IPS-20b (cell line): ENCODE measurements around the gene EXD2.
"Not testable (repeated sequence)": the region's sequence is repeated elsewhere in the genome, so short reads cannot be mapped to it uniquely, and the experiment has no call there.

Experiments
- H3K27ac ChIP-seq: one replicate; pipeline ENCODE4 v1.5.1; 2013; ENCODE audit warnings: low read length
- H3K27me3 ChIP-seq: 2 replicates; pipeline ENCODE4 v1.6.1; 2013; ENCODE audit warnings: mild to moderate bottlenecking, low read length, inconsistent platforms; ENCODE audit not compliant: insufficient read depth
- H3K36me3 ChIP-seq: 2 replicates; pipeline ENCODE4 v1.6.1; 2013; ENCODE audit warnings: low read depth, mild to moderate bottlenecking, inconsistent platforms, low read length, moderate library complexity; ENCODE audit not compliant: insufficient read depth
- H3K4me1 ChIP-seq: 2 replicates; pipeline ENCODE4 v1.6.1; 2013; ENCODE audit warnings: mild to moderate bottlenecking, control low read depth, inconsistent platforms, low read length, moderate library complexity; ENCODE audit not compliant: insufficient read depth
- H3K4me3 ChIP-seq: 2 replicates; pipeline ENCODE4 v1.5.1; 2013; ENCODE audit warnings: mild to moderate bottlenecking, low read length, inconsistent platforms
- H3K9ac ChIP-seq: 2 replicates; pipeline ENCODE4 v1.6.1; 2013; ENCODE audit warnings: low read depth, mild to moderate bottlenecking, inconsistent platforms, low read length, moderate library complexity
- H3K9me3 ChIP-seq: 2 replicates; pipeline ENCODE4 v1.6.1; 2013; ENCODE audit warnings: mild to moderate bottlenecking, low read depth, low read length, inconsistent platforms; ENCODE audit not compliant: insufficient read depth

The EXD2 gene

GRCh38 chr14:69268223-69268622 lies 76.9 kb downstream of the EXD2 start:
- no peak overlapping the region for H3K9ac ChIP-seq
- H3K4me1 ChIP-seq, result no peaks in the 10 kb centered on the region
- H3K27ac ChIP-seq, result no peak overlapping the region
- no peak overlapping the region for H3K4me3 ChIP-seq
- H3K9me3 ChIP-seq, result no peaks in the 10 kb centered on the region
- H3K36me3 ChIP-seq, result no peaks in the 10 kb centered on the region
- peaks cover 8% of the 10 kb centered on the region; the same call in 1 of the 2 replicates for H3K27me3 ChIP-seq

- Histone ChIP-seq H3K9me3 (no peaks in the 10 kb centered on the region), H3K4me1 (no peaks in the 10 kb centered on the region), H3K27ac (no peak overlapping the region), H3K27me3 (peaks cover 3% of the 10 kb centered on the region; the same call in 1 of the 2 replicates), H3K9ac (no peak overlapping the region), H3K4me3 (no peak overlapping the region), H3K36me3 (no peaks in the 10 kb centered on the region)
These were observed 77.5 kb downstream of the EXD2 start for GRCh38 chr14:69268763-69269162.

- Histone ChIP-seq H3K27me3 (no peaks in the 10 kb centered on the region), H3K4me1 (no peaks in the 10 kb centered on the region), H3K9me3 (no peaks in the 10 kb centered on the region), H3K36me3 (no peaks in the 10 kb centered on the region), H3K4me3 (no peak overlapping the region), H3K27ac (no peak overlapping the region), H3K9ac (no peak overlapping the region)
These were observed 78.1 kb downstream of the EXD2 start for GRCh38 chr14:69269381-69269780.

GRCh38 chr14:69270097-69270496 lies 78.8 kb downstream of the EXD2 start:
- H3K4me1 ChIP-seq, result no peaks in the 10 kb centered on the region
- H3K27ac ChIP-seq, result no peak overlapping the region
- no peak overlapping the region for H3K9ac ChIP-seq
- no peaks in the 10 kb centered on the region for H3K9me3 ChIP-seq
- H3K27me3 ChIP-seq, result no peaks in the 10 kb centered on the region
- H3K36me3 ChIP-seq, result no peaks in the 10 kb centered on the region
- no peak overlapping the region for H3K4me3 ChIP-seq

- no peaks in the 10 kb centered on the region for H3K9me3 ChIP-seq
- H3K27me3 ChIP-seq, result no peaks in the 10 kb centered on the region
- no peaks in the 10 kb centered on the region for H3K36me3 ChIP-seq
- no peak overlapping the region for H3K4me3 ChIP-seq
- no peak overlapping the region for H3K27ac ChIP-seq
- H3K4me1 ChIP-seq, result no peaks in the 10 kb centered on the region
- no peak overlapping the region for H3K9ac ChIP-seq
These were observed 79.8 kb downstream of the EXD2 start for GRCh38 chr14:69270795-69271708.

GRCh38 chr14:69274321-69274720 lies 83.0 kb downstream of the EXD2 start:
- Histone ChIP-seq H3K4me1 (no peaks in the 10 kb centered on the region), H3K27me3 (no peaks in the 10 kb centered on the region), H3K9me3 (no peaks in the 10 kb centered on the region), H3K36me3 (no peaks in the 10 kb centered on the region), H3K27ac (no peak overlapping the region), H3K9ac (no peak overlapping the region), H3K4me3 (no peak overlapping the region)

GRCh38 chr14:69275331-69275730 lies 84.0 kb downstream of the EXD2 start:
- Histone ChIP-seq H3K27ac (no peak overlapping the region), H3K27me3 (no peaks in the 10 kb centered on the region), H3K36me3 (no peaks in the 10 kb centered on the region), H3K9me3 (no peaks in the 10 kb centered on the region), H3K9ac (no peak overlapping the region), H3K4me1 (no peaks in the 10 kb centered on the region), H3K4me3 (no peak overlapping the region)

GRCh38 chr14:69277356-69277755 lies 86.1 kb downstream of the EXD2 start:
- not testable (repeated sequence) for H3K9me3 ChIP-seq, H3K4me1 ChIP-seq, H3K27ac ChIP-seq, H3K4me3 ChIP-seq, H3K9ac ChIP-seq, H3K36me3 ChIP-seq, H3K27me3 ChIP-seq

- no peaks in the 10 kb centered on the region for H3K27me3 ChIP-seq
These were observed 89.5 kb downstream of the EXD2 start for GRCh38 chr14:69280746-69281291.

GRCh38 chr14:69281450-69282169 lies 90.3 kb downstream of the EXD2 start:
- no peak overlapping the region for H3K27ac ChIP-seq
- H3K36me3 ChIP-seq, result no peaks in the 10 kb centered on the region
- no peak overlapping the region for H3K9ac ChIP-seq
- H3K4me1 ChIP-seq, result no peaks in the 10 kb centered on the region
- no peak overlapping the region for H3K4me3 ChIP-seq
- no peaks in the 10 kb centered on the region for H3K27me3 ChIP-seq
- no peaks in the 10 kb centered on the region for H3K9me3 ChIP-seq

More at GRCh38 chr14:69280746-69281291, 89.5 kb downstream of the EXD2 start:
- H3K4me3 ChIP-seq, result no peak overlapping the region
- no peaks in the 10 kb centered on the region for H3K36me3 ChIP-seq
- H3K4me1 ChIP-seq, result no peaks in the 10 kb centered on the region
- H3K9ac ChIP-seq, result no peak overlapping the region
- no peak overlapping the region for H3K27ac ChIP-seq
- no peaks in the 10 kb centered on the region for H3K9me3 ChIP-seq

- no peaks in the 10 kb centered on the region for H3K9me3 ChIP-seq
- H3K27me3 ChIP-seq, result no peaks in the 10 kb centered on the region
- no peak overlapping the region for H3K9ac ChIP-seq
- no peak overlapping the region for H3K4me3 ChIP-seq
- no peaks in the 10 kb centered on the region for H3K36me3 ChIP-seq
- no peak overlapping the region for H3K27ac ChIP-seq
- no peaks in the 10 kb centered on the region for H3K4me1 ChIP-seq
These were observed 91.2 kb downstream of the EXD2 start for GRCh38 chr14:69282448-69282847.
